GM19328 (cell line): Measurements from ENCODE around the gene PRSS21.
A peak's percentile ranks its signal among the peaks of the same experiment; 100 is the strongest.

Source experiments
- ATAC-seq: cut with Tn5 transposase; IDR thresholded peaks from one replicate; pipeline ENCODE4 v1.9.1; 2021; ENCODE audit warnings: mild to moderate bottlenecking, moderate library complexity; ENCODE audit not compliant: unreplicated experiment

Gene PRSS21

DNA sequence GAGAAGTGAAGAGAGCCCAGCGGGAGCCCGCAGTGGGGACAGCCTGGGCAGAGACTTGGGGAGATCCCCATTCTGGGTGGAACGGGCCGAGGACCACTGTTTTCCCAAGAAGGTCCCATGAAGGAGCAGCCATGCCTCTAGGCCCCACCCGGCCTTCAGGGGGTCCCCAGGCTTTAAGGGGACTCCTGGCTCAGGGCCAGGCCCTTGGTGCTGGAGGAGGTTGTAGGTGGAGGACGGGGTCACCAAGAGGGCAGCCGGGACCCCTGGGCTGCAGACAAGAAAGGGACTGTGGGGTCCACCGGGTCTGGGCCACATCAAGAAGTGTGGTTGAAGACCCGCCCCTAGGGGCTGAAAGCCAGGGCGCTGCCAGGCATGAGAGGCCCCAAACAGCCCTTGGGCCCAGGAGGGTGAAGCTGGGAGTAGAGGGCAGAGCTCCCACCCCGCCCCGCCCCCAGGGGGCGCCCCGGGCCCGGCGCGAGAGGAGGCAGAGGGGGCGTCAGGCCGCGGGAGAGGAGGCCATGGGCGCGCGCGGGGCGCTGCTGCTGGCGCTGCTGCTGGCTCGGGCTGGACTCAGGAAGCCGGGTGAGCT is at the start of gene PRSS21:
PRSS21 (plus strand) TSS at position 487 of the 589 bp plus-strand sequence; CDS start at position 519, 32 bp downstream.
- no peak for ATAC-seq

DNA sequence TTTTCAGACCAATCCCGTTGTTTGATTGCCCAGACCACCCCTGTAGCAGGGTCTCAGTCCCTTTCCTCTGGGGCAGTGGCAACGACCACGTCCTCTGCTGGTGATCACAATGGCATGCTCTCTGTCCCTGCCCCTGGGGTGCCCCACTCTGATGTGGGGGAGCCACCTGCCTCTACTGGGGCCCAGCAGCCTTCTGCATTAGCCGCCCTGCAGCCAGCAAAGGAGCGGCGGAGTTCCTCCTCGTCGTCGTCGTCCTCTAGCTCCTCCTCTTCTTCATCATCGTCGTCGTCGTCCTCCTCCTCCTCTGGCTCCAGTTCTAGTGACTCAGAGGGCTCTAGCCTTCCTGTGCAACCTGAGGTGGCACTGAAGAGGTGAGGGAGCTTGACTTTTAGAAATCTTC is 49.1 kb upstream of the PRSS21 start:
- ATAC-seq = no peak

DNA sequence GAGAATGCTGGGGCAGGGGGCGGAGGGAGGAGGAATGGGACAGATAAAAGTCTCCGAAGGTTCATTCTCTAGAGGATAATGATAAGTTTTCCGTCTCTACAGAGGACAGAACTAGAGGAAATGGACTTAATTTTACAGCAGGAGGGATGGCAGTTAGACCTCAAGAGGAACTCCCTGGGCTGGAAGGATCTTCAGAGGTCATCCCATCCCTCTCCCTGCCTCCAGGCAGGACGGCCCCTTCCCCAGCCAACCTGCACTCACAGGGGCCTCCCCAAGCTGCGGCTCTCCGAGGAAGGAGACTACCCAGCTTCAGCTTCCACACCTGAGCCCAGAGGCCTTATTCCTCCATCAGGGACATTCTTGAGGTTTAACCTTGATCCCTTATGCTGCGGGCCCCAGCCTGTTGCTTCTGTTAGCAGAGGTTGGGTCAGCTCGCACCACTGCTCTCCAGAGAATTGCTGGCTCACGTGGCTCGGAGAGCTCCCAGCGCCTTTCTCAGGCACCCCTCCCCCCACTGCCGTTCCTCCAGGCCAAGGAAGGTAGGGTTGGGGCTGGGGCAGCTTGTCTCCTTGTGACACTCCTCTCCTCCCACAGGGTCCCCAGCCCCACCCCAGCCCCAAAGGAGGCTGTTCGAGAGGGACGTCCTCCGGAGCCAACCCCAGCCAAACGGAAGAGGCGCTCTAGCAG is 48.5 kb upstream of the PRSS21 start:
- ATAC-seq = no peak

DNA sequence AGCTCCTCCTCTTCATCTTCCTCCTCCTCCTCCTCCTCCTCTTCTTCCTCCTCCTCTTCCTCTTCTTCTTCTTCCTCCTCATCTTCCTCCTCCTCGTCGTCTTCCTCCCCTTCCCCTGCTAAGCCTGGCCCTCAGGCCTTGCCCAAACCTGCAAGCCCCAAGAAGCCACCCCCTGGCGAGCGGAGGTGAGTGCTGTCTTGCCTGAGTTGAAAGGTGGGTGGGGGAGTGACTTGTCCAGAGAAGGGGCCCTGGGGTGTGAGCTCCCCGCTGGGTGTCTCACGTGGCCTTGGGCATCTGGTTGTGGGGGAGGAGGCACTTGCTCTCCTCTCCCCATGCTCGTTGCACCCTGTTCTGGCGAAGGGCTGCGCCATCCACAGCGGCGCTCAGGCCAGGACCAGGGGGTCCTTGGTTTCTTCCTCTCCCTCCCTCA is 47.9 kb upstream of the PRSS21 start:
- no peak for ATAC-seq

GRCh38 chr16:2769675-2770056 is 47.4 kb upstream of the PRSS21 start:
- no peak for ATAC-seq

GRCh38 chr16:2770057-2770951 is 46.7 kb upstream of the PRSS21 start:
- no peak for ATAC-seq

GRCh38 chr16:2771496-2772402 is 45.3 kb upstream of the PRSS21 start:
- no peak for ATAC-seq

- no peak for ATAC-seq
Observed at GRCh38 chr16:2773188-2773968, 43.7 kb upstream of the PRSS21 start.

- no peak for ATAC-seq
Observed at GRCh38 chr16:2774161-2774891, 42.7 kb upstream of the PRSS21 start.

- ATAC-seq = no peak
Observed at GRCh38 chr16:2775131-2775716, 41.8 kb upstream of the PRSS21 start.

DNA sequence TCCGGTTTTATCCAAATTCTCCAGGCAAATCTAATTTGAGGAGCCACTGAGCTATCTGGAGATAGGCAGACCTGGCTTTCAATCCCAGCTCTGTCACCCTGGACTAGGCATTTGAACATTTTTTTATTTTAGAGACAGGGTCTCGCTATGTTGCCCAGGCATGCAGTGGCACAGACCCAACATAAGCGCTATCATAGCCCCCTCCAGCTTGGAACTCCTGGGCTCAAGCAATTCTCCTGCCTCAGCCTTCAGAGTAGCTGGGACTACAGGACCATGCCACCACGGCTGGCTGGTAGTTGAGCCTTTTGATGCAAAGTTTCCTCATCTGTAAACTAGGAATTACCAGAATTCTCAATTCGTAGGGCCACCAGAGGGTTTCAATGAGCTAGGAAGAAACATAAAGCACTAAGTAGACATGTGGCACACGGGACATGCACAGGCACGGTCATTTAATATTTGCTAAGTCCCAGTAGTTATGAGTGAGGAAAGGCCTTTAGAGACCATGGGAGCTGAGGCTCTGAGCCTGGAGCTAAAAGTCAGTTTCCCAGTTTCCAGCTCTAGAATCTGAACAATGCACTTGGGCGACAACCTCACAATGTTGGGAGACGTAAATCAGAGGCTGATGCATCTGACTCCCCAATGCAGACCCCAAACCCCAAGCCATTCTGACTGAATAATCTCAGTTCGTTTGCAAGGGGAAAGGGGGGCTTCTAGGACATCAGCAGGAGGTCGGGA is 41.1 kb upstream of the PRSS21 start:
- ATAC-seq = no peak

- ATAC-seq = peak; percentile 27
Observed at GRCh38 chr16:2776500-2777139, 40.4 kb upstream of the PRSS21 start.

- peak; percentile 80 for ATAC-seq
Observed at GRCh38 chr16:2777231-2777902, 39.7 kb upstream of the PRSS21 start, which contains the start of gene ELOB. Gene ELOB, minus strand, starts transcription at chr16:2777280. Its CDS starts 41 bp downstream, at chr16:2777239.

GRCh38 chr16:2777903-2778629 is 39.0 kb upstream of the PRSS21 start:
- no peak for ATAC-seq

GRCh38 chr16:2778630-2778958 is 38.4 kb upstream of the PRSS21 start:
- no peak for ATAC-seq

DNA sequence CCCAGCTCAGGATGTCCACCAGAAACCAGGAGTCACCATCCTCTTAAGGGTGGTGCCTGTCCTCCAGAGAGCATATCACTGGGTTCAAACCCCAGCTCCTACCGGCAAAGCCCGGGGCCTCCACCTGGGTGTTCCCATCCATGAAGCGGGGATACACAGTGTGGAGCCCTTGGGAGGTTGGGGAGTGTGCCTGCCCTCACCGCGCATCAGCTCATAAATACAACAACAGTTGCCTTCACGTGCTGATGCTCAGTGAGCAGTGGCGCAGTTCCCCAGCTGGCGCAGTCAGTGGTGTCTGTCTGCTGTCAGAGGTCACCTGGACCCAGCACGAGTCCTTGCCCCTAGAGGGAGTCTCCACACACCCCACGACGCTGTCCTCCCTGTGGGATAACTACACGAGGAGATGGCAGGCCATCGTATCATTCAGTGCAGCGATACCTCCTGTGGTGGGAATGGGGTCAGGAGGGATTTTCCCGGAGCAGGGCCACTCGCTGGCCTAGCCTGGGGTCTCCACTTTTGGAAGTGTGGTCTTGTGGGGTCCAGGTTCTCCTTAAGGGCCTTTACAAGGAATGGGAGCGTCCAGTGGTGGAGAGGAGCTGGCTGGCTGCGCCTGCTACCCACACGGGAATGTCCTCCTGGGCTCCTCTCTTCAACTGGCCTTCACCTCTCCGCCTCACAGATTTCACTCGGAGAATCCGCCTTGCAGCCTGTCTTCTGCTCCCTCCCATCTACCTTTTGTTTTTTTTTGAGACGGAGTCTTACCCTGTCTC is 37.7 kb upstream of the PRSS21 start:
- no peak for ATAC-seq
